Fibroblast of mammary gland (primary cell): ENCODE results near the gene LMBRD1.
"Not testable (repeated sequence)": the region's sequence is repeated elsewhere in the genome, so short reads cannot be mapped to it uniquely, and the experiment has no call there.

ENCODE experiments used
- DNase-seq: peaks from one replicate; pipeline ENCODE4 v3.0.0-alpha.2; 2010; ENCODE audit warnings: low read depth
- H3K4me3 ChIP-seq: 2 replicates; pipeline ENCODE4 v1.5.1; 2011; ENCODE audit warnings: low read depth, mild to moderate bottlenecking, low read length, moderate library complexity; ENCODE audit not compliant: control insufficient read depth
- TF ChIP-seq, protein P1 (sequence below): conservative IDR thresholded peaks from 2 replicates; pipeline ENCODE4 v1.5.1; 2011; ENCODE audit warnings: low read depth, low read length, inconsistent platforms; ENCODE audit not compliant: control insufficient read depth, insufficient read depth

Gene LMBRD1

DNA sequence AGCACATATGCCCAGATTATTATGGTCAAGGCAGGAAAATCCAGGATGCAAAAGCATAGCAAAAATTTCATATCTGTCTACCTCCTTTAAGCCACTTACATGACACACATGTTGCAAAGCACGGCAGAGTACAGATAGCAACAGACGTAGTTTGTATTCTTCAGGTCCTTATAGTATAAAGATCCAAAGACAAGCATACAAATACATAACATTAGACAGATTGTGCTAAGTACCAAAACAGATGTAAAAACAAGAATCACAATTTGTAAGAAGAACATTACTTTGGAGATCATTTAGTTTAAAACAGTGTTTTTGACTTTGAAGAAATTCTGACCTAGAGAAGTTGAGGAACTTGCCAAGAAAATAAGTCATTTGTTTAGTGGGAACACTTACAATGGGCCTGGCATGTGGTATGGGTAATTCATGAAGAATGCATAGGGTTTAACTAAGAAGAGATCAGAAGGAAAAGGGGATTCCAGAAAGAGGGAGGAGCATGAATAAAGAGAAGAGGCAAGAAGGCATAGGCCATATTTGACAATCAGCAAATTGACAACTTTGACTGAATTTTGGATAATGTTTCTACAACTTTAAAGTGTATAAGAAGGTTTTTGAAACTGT, 30.6 kb upstream of the LMBRD1 start:
- no peak overlapping the region for H3K4me3 ChIP-seq
- TF ChIP-seq, protein P1, sequence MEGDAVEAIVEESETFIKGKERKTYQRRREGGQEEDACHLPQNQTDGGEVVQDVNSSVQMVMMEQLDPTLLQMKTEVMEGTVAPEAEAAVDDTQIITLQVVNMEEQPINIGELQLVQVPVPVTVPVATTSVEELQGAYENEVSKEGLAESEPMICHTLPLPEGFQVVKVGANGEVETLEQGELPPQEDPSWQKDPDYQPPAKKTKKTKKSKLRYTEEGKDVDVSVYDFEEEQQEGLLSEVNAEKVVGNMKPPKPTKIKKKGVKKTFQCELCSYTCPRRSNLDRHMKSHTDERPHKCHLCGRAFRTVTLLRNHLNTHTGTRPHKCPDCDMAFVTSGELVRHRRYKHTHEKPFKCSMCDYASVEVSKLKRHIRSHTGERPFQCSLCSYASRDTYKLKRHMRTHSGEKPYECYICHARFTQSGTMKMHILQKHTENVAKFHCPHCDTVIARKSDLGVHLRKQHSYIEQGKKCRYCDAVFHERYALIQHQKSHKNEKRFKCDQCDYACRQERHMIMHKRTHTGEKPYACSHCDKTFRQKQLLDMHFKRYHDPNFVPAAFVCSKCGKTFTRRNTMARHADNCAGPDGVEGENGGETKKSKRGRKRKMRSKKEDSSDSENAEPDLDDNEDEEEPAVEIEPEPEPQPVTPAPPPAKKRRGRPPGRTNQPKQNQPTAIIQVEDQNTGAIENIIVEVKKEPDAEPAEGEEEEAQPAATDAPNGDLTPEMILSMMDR, result no peak
- peak; percentile 59 for DNase-seq

DNA sequence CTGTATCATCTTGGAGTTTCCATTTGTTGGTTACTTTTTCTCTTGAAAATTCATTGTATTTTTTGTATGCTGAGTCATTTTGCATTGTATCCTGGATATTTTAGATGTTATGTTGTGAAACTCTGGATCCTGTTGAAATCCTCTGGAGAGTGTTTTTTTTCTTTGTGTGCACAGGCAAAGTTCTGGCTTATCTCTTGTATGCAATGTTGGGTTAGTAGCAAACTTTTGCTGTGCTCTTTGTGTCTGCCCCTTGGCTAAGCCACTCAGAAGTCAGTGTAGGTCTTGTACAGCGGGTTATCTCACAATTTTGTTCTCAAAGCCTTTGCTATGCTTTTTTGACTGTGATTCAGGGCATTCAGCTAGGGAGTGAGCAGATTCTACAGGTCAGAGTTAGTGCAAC, 29.1 kb upstream of the LMBRD1 start:
- TF ChIP-seq, protein P1, result no peak
- no peak overlapping the region for H3K4me3 ChIP-seq
- DNase-seq, result peak; percentile 55

DNA sequence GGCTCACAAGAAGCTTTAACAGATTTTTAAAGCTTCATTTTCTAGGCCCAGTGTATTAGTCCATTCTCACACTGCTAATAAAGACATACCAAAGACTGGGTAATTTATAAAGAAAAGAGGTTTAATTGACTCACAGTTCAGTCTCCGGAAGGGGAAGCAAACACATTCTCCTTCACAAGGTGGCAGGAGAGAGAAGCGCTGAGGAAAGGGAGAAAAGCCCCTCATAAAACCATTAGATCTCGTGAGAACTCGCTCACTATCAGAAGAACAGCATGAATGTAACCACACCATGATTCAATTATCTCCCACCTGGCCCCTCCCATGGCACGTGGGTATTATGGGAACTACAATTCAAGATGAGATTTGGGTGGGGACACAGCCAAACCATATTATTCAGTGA, 27.5 kb upstream of the LMBRD1 start:
- DNase-seq, H3K4me3 ChIP-seq: not testable (repeated sequence)

DNA sequence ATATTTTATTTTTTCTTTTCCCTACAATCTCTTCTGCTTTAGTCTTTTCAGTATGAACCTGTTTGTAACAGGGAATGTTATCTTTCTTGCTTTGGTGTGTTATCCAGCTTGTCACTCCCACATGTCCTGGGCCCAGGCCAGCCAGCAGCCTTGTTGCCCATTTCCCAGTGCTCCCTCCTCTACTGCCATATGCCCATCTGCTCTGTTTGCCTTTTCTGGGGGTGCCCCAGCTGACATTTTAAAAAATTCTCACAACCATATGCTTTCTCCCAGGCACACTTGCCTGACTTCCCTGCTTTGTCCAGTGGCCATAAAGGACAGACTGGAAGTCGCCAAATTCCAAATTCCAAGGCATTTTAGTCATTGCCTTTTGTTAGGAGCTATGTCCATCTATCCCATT, 23.6 kb upstream of the LMBRD1 start:
- TF ChIP-seq, protein P1, result no peak
- DNase-seq, result no peak
- no peak overlapping the region for H3K4me3 ChIP-seq

DNA sequence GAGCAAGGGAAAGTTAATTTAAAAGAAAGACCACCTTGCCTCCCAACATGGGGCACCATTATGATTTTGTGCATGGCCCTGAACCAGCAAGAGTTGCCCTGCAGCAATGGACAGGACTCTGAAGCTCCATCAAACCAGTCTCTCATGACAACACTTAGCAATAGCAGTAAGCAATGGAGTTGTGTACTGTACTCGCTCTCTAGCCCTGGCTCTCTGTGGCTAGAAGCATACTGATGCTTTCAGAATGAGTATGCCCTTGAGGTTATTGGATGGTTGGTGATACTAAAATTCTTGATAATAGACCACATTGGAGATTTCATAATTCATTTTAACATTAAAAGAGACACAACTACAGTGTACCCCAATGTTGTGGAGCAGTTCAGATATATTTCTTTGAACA, 23.2 kb upstream of the LMBRD1 start:
- TF ChIP-seq, protein P1, result no peak
- no peak for DNase-seq
- no peak overlapping the region for H3K4me3 ChIP-seq

DNA sequence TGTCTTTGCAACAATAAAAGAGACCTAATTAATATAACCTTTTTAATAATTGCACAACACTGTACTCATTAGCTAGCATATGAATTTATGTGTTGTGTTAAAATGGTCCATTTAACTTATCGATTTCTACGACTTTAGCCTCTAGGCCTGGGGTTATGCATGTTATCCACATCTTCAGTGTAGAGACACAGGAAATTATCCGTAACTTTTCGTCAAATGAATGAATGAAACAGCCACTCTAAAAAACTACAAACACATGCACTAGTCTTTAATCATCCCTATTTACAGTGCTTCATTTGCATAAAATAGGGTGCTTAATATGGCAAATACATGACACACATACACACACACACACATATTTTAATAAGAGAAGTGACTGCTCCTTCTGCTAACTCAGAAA, 22.3 kb upstream of the LMBRD1 start:
- H3K4me3 ChIP-seq, result no peak overlapping the region
- no peak for DNase-seq
- TF ChIP-seq, protein P1, result no peak

DNA sequence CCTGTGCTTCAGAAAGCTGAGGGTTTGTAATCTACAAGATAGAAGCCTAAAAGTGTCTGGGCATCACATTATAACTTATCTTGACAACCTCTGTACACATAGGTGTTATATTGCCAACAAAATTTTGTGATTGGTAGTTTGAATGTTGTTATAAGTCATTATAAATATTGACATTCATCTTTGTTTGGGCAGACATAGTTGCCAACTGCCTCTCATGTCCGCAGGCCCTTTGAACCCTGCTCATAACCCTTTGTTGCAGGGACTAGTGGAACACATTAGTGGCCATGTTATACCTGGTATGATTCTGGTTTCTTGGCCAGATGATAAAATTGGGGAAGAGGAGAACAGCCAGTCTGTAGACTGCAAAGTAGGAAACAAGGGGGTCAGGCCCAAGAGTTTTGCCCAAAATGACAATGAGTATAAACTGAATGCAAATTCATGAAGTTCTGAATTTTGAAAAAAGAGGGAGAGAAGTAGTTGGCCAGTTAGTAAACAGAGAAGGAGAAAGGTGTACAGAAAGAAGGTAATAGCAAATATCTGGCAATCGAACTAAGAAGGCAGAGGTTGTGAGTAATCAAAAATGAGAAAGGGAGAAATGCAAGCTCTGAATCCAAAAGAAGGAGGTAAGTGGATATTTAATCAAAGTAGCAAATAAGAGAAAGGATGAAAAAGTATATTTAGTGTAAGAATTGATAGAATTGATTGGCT, 21.6 kb upstream of the LMBRD1 start:
- no peak for DNase-seq
- H3K4me3 ChIP-seq, result no peak overlapping the region
- TF ChIP-seq, protein P1, result no peak
